Coronary artery (tissue), 2 donors: ENCODE measurements around the gene MBOAT1.

Experiments
- DNase-seq: peaks from one replicate; pipeline ENCODE4 v3.0.0-alpha.2; 2017; ENCODE audit warnings: low spot score
- H3K27ac ChIP-seq, 2 donors: fragments of 200-600 bp; sonication (generic); one replicate each; pipeline ENCODE4 v1.5.1; 2016 to 2019
- H3K4me3 ChIP-seq: fragments of 200-600 bp; sonication (generic); 2 replicates; pipeline ENCODE4 v1.5.1; 2016; ENCODE audit warnings: mild to moderate bottlenecking, moderate library complexity
- TF ChIP-seq, protein P1 (sequence below): fragments of 200-600 bp; sonication (generic); IDR thresholded peaks from one replicate; pipeline ENCODE4 v1.5.1; 2019; ENCODE audit warnings: antibody characterized with exemption

MBOAT1 gene

DNA sequence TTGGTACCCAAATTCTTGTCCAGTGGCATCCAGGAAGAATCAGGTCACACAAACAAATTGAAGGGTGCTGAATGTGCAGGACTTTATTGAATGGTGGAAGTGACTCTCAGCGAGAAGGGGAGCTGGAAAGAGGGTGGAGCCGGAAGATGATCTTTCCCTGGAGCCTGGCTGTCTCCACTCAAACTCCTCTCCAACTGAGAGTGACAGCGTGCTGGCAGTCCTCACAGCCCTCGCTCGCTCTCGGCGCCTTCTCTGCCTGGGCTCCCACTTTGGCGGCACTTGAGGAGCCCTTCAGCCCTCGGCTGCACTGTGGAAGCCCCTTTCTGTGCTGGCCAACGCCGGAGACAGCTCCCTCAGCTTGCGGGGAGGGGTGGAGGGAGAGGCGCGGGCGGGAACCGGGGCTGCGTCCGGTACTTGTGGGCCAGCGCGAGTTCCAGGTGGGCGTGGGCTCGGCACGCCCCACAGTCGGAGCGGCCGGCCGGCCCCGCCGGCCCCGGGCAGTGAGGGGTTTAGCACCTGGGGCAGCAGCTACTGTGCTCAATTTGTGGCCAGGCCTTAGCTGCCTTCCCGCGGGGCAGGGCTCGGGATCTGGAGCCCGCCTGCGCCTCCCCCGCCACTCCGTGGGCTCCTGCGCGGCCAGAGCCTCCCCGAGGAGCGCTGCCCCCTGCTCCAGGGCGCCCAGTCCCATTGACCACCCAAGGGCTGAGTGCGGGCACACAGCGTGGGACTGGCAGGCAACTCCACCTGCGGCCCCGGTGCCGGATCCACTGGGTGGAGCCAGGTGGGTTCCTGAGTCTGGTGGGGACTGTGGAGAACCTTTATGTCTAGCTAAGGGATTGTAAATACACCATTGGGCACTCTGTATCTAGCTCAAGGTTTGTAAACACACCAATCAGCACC is 26.7 kb upstream of the MBOAT1 start:
- TF ChIP-seq, protein P1, sequence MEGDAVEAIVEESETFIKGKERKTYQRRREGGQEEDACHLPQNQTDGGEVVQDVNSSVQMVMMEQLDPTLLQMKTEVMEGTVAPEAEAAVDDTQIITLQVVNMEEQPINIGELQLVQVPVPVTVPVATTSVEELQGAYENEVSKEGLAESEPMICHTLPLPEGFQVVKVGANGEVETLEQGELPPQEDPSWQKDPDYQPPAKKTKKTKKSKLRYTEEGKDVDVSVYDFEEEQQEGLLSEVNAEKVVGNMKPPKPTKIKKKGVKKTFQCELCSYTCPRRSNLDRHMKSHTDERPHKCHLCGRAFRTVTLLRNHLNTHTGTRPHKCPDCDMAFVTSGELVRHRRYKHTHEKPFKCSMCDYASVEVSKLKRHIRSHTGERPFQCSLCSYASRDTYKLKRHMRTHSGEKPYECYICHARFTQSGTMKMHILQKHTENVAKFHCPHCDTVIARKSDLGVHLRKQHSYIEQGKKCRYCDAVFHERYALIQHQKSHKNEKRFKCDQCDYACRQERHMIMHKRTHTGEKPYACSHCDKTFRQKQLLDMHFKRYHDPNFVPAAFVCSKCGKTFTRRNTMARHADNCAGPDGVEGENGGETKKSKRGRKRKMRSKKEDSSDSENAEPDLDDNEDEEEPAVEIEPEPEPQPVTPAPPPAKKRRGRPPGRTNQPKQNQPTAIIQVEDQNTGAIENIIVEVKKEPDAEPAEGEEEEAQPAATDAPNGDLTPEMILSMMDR = no peak
- Histone ChIP-seq H3K4me3 (no peak overlapping the region), H3K27ac (no peak overlapping the region)
- DNase-seq = no peak

DNA sequence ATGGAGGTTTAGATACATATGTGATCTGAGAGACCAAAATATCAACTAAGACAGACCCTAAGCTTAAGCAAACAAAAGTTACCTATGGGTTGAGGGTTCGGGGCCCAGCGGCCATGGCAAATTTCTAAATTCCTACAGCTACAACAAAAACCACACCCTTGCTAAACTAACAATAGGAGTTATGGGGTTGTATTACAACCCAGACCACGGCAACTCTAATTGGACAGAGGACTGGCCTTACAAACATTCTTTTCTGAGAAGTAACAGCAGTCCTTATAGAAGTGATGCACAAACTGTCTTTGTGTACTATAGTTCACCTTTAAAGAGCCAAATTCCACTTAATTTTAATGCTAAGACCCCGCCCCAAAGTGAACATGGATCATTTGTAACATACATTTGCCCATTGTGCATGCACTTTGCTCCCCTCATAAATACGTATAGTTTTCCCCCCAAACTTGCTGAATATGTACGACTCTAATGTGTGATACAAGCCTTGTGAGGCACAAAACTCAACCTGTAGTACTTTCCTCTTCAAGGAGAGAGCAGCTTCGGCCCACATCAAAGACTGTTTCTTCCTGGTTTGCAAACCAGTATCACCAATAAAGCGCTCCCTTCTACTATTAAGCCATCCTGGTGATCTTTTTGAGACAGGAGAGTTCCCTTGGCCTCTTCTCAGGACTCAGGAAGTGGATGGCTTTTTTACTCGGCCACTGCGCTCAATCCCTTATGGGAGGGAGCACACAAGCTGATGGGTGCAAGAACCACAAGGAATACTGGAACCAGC is 25.6 kb upstream of the MBOAT1 start:
- H3K4me3 ChIP-seq = no peak overlapping the region
- no peak for DNase-seq
- no peak overlapping the region for H3K27ac ChIP-seq
- TF ChIP-seq, protein P1 = no peak

DNA sequence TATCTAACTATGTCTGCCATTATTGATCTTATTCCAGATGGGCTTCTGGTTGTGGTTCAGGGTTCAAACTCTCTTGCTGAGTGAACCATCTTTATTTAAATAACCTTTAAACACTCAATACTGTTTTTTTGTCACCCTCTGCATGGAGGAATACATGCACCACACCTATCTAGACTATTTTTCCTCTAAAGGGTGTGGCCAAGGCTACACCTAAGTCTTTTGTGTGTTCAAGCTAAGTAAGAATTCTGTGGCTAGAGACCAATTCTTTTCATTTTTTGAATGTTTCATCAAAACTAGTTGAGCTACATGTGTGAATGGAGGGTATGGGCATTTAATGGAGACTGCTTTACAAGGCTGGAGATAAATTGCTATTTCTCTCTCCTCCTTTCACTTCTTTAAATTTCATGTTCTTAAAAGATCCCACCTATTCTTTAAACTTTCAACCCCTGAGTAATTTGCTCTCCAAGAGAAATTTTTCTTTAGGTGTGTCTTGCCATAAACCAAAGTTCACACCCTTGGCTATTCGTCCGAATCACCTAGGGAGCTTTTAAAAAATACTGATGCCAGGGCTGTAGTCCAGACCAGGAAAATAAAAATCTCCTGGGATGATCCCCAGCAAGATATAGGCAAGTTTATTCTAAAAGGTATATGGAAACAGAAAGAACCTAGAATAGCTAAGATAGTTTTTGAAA is 24.8 kb upstream of the MBOAT1 start:
- no peak overlapping the region for H3K4me3 ChIP-seq
- TF ChIP-seq, protein P1 = no peak
- no peak overlapping the region for H3K27ac ChIP-seq
- no peak for DNase-seq

DNA sequence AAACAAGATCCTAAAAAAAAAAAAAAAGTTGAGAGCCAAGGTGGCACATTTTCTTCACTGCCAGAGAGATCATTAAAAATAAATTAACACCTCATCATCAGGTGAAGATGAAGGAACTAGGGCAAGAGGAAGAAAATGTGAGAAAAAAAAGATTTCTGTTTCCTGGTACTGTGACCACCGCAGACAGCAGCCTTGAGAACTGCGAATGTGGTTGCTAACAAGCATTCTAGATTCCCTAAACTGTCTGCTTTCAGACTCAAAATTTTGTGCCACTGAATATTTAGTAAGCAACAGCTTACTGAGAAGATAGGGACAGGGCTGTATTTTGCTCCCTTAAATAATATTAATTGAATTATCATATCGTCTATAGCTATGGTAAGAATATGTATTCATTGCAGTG is 24.1 kb upstream of the MBOAT1 start:
- TF ChIP-seq, protein P1 = no peak
- no peak overlapping the region for H3K27ac ChIP-seq
- no peak for DNase-seq
- H3K4me3 ChIP-seq = no peak overlapping the region

DNA sequence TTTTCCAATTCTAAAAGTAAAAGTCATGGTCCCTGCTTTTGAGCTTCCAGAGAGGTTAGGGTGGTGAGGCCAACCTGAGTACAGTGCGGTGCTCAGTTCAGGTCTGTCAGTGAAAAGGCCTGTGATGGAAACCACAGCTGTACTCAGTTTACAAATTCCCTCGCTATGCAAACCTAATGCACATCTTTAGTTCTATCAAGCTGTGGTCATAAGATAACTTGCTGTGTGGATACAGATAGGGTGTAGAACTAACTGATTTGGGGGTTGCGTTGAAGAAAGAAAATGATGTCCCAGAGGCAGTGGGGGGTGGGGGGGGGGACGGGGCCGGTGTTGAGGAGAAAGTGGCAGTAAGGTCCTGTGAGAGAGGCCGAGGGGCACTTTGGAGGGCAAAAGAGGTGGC is 22.8 kb upstream of the MBOAT1 start:
- Histone ChIP-seq H3K27ac (no peak overlapping the region), H3K4me3 (no peak overlapping the region)
- TF ChIP-seq, protein P1 = no peak
- no peak for DNase-seq

DNA sequence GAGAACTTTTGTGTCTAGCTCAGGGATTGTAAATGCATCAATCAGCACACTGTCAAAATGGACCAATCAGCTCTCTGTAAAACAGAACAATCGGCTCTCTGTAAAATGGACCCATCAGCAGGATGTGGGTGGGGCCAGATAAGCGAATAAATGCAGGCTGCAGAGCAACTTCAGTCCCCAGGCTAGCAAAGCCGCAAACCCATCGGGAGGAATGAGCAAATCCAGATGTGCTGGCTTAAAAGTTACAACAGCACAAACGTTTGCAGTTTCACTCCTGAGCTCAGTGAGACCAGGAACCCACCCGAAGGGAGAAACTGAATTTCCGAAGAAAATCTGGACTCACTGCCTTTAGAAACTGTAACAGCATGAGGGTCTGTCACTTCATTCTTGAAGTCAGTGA is 21.9 kb upstream of the MBOAT1 start:
- no peak overlapping the region for H3K4me3 ChIP-seq
- TF ChIP-seq, protein P1 = no peak
- H3K27ac ChIP-seq = no peak overlapping the region
- no peak for DNase-seq
